GM12892 (cell line): ENCODE measurements around the gene EPHA6.

Experiments
- DNase-seq: peaks from one replicate; pipeline ENCODE4 v3.0.0; 2011; ENCODE audit not compliant: insufficient read length
- FAIRE-seq: peaks from 2 replicates; lab custom pipeline; 2011; peaks lifted over from hg19 to GRCh38; lab: Jason Lieb, UNC
- POLR2A ChIP-seq: IDR thresholded peaks from 2 replicates; pipeline ENCODE4 v1.6.1; 2011; ENCODE audit warnings: low read depth, low read length, control low read depth
- POLR2AphosphoS5 ChIP-seq: IDR thresholded peaks from 2 replicates; pipeline ENCODE4 v1.6.1; 2011; ENCODE audit warnings: low read depth, low read length, control low read depth
- TAF1 ChIP-seq: IDR thresholded peaks from 2 replicates; pipeline ENCODE4 v1.6.1; 2011; ENCODE audit warnings: low read depth, mild to moderate bottlenecking, control low read depth, low read length, borderline replicate concordance

EPHA6 gene

DNA sequence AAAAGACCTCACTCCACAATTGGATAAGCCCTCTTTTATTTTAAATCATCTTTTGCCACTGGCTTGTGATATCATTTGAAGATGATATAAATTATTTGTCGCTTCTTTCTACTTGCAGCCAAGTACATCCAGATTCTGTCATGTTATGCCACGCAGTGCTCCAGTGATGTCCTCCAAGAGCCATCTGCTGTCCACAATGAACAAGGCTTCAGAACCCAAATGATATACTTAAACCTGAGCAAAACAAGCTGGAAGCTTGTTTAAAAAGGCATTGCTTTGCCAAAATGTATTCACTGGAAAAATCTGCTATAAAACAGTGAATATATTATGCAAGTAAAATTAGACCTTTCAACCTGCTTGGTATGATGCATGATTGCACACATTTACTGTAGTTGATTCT is 891.4 kb downstream of the EPHA6 start:
- TF ChIP-seq TAF1, result no peak
- TF ChIP-seq POLR2A, result no peak
- no peak for TF ChIP-seq POLR2AphosphoS5
- DNase-seq, result no peak
- FAIRE-seq, result no peak

DNA sequence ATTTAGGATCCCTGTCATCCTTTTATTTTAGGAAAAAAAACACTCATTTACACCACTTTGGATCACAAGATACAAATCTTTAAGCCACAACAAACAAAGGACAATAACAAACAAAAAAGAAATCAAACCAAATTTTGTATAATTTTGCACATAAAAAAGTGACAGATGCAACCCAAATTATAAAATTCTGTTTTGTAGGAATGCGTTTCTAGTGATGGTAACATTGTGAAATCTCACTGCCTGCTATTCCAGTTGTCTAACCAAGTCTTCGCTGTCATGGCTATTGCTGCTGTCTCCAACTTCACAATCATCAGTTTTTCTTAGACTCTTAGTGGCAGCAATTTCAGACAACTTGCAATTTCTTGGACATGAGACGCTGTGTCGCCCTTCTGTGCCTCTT is 891.8 kb downstream of the EPHA6 start:
- no peak for DNase-seq
- TF ChIP-seq POLR2AphosphoS5, result no peak
- TF ChIP-seq POLR2A, result no peak
- no peak for TF ChIP-seq TAF1
- FAIRE-seq, result no peak

DNA sequence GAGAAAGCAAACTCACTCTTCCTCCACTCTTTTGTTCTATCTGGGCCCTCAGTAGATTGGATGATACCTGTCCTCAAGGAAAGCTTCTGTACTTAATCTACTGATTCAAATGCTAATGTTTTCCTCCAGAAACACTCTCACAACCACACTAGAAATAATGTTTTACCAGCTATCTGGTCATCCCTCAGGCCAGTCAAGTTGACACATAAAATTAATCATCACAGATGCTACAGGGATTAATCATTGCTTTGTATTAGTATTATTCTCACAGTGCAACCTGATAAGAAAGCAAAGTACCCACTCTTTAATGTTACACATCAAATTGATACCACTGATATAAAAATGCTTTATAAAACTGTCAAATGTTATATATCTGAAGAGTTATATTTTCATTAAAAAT is 897.3 kb downstream of the EPHA6 start:
- FAIRE-seq (no peak), DNase-seq (no peak)
- no peak for TF ChIP-seq POLR2A
- no peak for TF ChIP-seq POLR2AphosphoS5

- DNase-seq (no peak), FAIRE-seq (no peak)
- TF ChIP-seq TAF1, result no peak
- no peak for TF ChIP-seq POLR2AphosphoS5
- TF ChIP-seq POLR2A, result no peak
Measured at GRCh38 chr3:97712919-97713318, 898.5 kb downstream of the EPHA6 start.

- no peak for FAIRE-seq
- TF ChIP-seq POLR2A (no peak), POLR2AphosphoS5 (no peak), TAF1 (no peak)
- DNase-seq, result no peak
Measured at GRCh38 chr3:97713634-97714033, 899.2 kb downstream of the EPHA6 start.

DNA sequence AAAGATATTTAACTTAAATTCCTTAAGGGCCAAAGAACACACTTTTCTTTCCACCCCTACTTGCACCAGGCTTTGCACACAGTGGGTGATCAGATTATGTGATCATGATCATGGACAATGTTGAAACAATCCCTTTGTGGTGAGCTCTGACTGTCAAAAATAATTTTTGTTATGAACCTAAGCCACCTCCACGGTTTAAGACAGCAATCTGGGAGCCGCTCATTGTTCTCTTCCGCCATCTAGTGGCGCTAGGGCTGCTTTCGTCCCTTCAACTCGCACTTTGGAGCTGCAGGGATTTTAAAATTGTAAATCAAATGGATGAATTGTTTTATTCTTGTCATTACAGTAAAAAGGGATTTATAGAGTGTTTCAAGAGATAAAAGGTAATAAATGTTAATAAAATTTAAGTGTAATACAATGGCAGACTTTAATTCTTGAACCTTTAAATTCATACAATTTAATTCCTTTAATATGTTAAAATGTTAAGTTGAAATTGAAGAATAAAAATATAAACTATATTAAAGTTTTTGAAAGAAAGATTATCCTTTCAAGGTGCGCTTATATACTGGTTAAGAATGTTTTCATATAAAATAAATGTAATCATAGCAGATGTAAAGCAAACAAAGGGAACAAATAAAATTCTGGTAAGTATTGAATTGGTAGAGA is 904.9 kb downstream of the EPHA6 start:
- FAIRE-seq, result peak; percentile 88
- TF ChIP-seq TAF1, result no peak
- no peak for TF ChIP-seq POLR2A
- TF ChIP-seq POLR2AphosphoS5, result no peak

DNA sequence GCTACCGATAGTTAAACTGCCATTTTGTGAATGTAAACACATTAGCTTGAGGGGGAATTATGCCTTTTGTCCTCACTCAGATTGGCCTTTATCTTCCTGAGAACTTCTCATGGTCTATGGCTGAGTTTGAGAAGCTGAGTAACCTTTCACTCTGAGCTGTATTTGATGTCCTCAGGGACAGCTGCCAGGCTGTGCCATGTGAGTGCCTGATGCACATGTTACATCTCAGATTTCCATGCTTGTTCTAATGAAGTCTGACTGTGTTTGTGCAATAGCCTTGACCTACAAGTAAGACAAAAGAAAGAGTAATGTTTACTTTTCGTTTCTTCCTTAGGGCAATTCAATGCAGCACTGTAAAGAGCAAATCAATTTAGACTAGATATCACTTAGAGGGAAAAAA is 906.0 kb downstream of the EPHA6 start:
- no peak for FAIRE-seq
- TF ChIP-seq POLR2A, result no peak
- no peak for TF ChIP-seq TAF1
- TF ChIP-seq POLR2AphosphoS5, result no peak
- DNase-seq, result no peak

More for the DNA sequence above, 904.9 kb downstream of the EPHA6 start:
- DNase-seq, result peak; percentile 4

DNA sequence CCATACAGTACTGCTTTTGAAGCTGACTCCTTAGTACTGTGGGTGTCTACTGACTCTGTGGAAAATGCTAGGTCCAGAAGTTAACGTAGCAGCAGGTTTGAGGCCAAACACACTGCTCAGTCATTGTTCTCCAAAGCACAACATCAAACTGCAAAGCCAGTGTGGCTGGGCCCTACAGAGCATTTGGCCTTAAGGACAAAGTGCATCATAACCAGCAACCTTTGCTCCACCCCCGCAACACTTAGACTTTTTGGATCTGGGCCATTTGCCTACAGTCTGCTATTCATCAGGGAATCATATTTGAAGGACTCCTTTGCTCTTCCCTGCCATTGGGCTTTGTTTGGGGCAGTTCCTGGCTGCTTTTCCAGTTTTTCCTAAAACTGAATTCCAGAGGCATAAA is 907.1 kb downstream of the EPHA6 start:
- FAIRE-seq, result no peak
- TF ChIP-seq TAF1 (no peak), POLR2AphosphoS5 (no peak), POLR2A (no peak)
- no peak for DNase-seq

- DNase-seq (no peak), FAIRE-seq (no peak)
- TF ChIP-seq POLR2AphosphoS5, result no peak
Measured at GRCh38 chr3:97736928-97737327, 922.5 kb downstream of the EPHA6 start.

DNA sequence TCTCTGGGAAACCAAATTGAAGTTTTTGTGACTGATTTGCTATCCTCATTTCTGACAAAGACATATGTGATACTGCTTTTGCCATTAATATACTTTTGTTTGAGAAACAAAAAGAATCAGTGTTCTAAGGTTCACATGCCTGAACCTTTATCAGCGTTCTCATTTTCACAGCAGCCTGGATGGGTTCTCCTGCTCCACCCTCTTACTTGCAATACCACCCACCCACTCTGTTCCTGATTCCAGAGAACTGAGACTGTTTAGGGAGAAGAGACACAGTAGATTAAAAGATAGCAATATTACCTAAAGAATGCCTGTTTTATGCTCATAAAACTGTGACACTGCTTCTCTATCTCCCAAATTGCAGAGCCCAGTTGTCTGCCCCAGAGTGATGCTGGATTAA is 924.4 kb downstream of the EPHA6 start:
- FAIRE-seq (no peak), DNase-seq (no peak)
- TF ChIP-seq TAF1 (no peak), POLR2AphosphoS5 (no peak), POLR2A (no peak)

DNA sequence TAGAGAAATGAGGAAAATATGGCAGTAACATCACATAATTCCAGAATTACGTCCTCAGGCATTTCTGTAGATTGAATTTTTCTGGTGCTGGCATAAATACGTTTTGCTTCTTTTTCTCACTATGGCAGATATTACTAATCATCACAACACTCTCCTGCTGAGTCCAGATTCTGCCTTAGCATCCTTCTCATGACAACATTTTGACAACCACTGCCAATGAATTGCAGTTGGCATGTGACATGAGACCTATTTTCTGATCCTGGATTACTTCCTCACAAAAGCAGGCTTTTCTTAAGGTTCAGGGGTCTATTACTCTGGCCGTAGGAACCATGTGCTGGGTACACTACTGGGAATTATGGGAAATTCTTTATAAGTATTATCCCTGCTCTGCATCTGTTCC is 927.6 kb downstream of the EPHA6 start:
- no peak for TF ChIP-seq TAF1
- TF ChIP-seq POLR2A, result no peak
- TF ChIP-seq POLR2AphosphoS5, result no peak
- no peak for FAIRE-seq
- no peak for DNase-seq

- TF ChIP-seq TAF1, result no peak
- no peak for TF ChIP-seq POLR2AphosphoS5
- TF ChIP-seq POLR2A, result no peak
- DNase-seq (no peak), FAIRE-seq (no peak)
Measured at GRCh38 chr3:97744289-97744688, 929.9 kb downstream of the EPHA6 start.
